IMR-90 (cell line): ENCODE measurements around the gene PNKP. TPM values are rescaled to one million over a fixed set of nuclear protein-coding genes. Genes with fewer than 3 reads are reported as not detected.

Experiments
- ATAC-seq: fragments of 200-7000 bp; cut with Tn5 transposase; 2 replicates; pipeline ENCODE4 v1.9.1; 2020; ENCODE audit warnings: low read depth, mild to moderate bottlenecking, moderate library complexity
- BruUV-seq: library from RNA; stranded (reverse); fragments of 400-500 nt; replicated peaks from 2 replicates; lab custom pipeline; 2021; lab: Mats Ljungman, UMichigan
- CTCF ChIA-PET: fragments of 300-600 bp; formaldehyde crosslinking; extraction: SDS; loops from one replicate; lab custom pipeline; 2021; ENCODE audit warnings: antibody characterized with exemption; lab: Yijun Ruan, JAX
- POLR2A ChIA-PET: fragments of 300-600 bp; sonication (Branson Sonifier 250); formaldehyde crosslinking; loops from one replicate; lab custom pipeline; 2022; ENCODE audit warnings: antibody characterized with exemption; ENCODE audit not compliant: unreplicated experiment; lab: Charles Lee
- DNase-seq: peaks from one replicate; pipeline ENCODE4 v3.0.0; 2013
- H2AFZ ChIP-seq: replicated peaks from 2 replicates; pipeline ENCODE3; 2013; ENCODE audit warnings: low read length, mild to moderate bottlenecking; ENCODE audit not compliant: poor library complexity
- H2AK5ac ChIP-seq: 2 replicates; pipeline ENCODE4 v1.6.1; 2013; ENCODE audit warnings: low read depth, low read length, inconsistent platforms
- H2AK9ac ChIP-seq: replicated peaks from 2 replicates; pipeline ENCODE3; 2013; ENCODE audit warnings: mild to moderate bottlenecking, low read depth, low read length, moderate library complexity; ENCODE audit not compliant: poor library complexity
- H2BK120ac ChIP-seq: 2 replicates; pipeline ENCODE4 v1.6.1; 2013; ENCODE audit warnings: low read depth, low read length, inconsistent platforms
- H2BK15ac ChIP-seq: 3 replicates; pipeline ENCODE4 v1.6.1; 2013; ENCODE audit warnings: low read depth, low read length, inconsistent platforms
- H2BK20ac ChIP-seq: 2 replicates; pipeline ENCODE4 v1.6.1; 2013; ENCODE audit warnings: low read depth, mild to moderate bottlenecking, inconsistent platforms, low read length, moderate library complexity
- H2BK5ac ChIP-seq: 2 replicates; pipeline ENCODE4 v1.6.1; 2013; ENCODE audit warnings: mild to moderate bottlenecking, low read depth, low read length, inconsistent platforms; ENCODE audit not compliant: poor library complexity, severe bottlenecking
- H3K14ac ChIP-seq: replicated peaks from 2 replicates; pipeline ENCODE4 v1.6.1; 2013; ENCODE audit warnings: low read depth, low read length, inconsistent platforms
- H3K18ac ChIP-seq: 2 replicates; pipeline ENCODE4 v1.6.1; 2013; ENCODE audit warnings: low read depth, low read length, control low read depth
- H3K23ac ChIP-seq: 2 replicates; pipeline ENCODE4 v1.6.1; 2013; ENCODE audit warnings: low read depth, low read length, inconsistent platforms
- H3K27ac ChIP-seq: 2 replicates; pipeline ENCODE4 v1.5.1; 2013; ENCODE audit warnings: mild to moderate bottlenecking, control low read depth, low read length; ENCODE audit not compliant: insufficient read depth
- H3K27me3 ChIP-seq: 2 replicates; pipeline ENCODE4 v1.6.1; 2013; ENCODE audit warnings: low read length; ENCODE audit not compliant: control insufficient read depth, insufficient read depth
- H3K36me3 ChIP-seq: 2 replicates; pipeline ENCODE4 v1.6.1; 2013; ENCODE audit warnings: low read length, mixed read lengths; ENCODE audit not compliant: control insufficient read depth, insufficient read depth
- H3K4ac ChIP-seq: 2 replicates; pipeline ENCODE4 v1.6.1; 2013; ENCODE audit warnings: low read depth, low read length, inconsistent platforms
- H3K4me1 ChIP-seq: 2 replicates; pipeline ENCODE4 v1.6.1; 2013; ENCODE audit warnings: low read length, mixed read lengths; ENCODE audit not compliant: control insufficient read depth, insufficient read depth
- H3K4me2 ChIP-seq: 2 replicates; pipeline ENCODE4 v1.6.1; 2013; ENCODE audit warnings: low read depth, mild to moderate bottlenecking, control low read depth, low read length, moderate library complexity
- H3K4me3 ChIP-seq: 2 replicates; pipeline ENCODE4 v1.5.1; 2013; ENCODE audit warnings: low read depth, mild to moderate bottlenecking, control low read depth, low read length, moderate library complexity; ENCODE audit not compliant: insufficient read depth
- H3K56ac ChIP-seq: 2 replicates; pipeline ENCODE4 v1.6.1; 2013; ENCODE audit warnings: low read length, inconsistent platforms; ENCODE audit not compliant: insufficient read depth; ENCODE audit errors: extremely low read depth
- H3K79me1 ChIP-seq, 2 experiments: 2 replicates each; pipeline ENCODE4 v1.6.1; 2013; ENCODE audit warnings: low read length in 2 of 2, inconsistent platforms in 1 of 2, low read depth in 1 of 2
- H3K9ac ChIP-seq: 2 replicates; pipeline ENCODE4 v1.6.1; 2013; ENCODE audit warnings: low read depth, low read length, control low read depth
- H3K9me1 ChIP-seq: 2 replicates; pipeline ENCODE4 v1.6.1; 2013; ENCODE audit warnings: low read length, inconsistent platforms; ENCODE audit not compliant: insufficient read depth
- H3K9me3 ChIP-seq: 2 replicates; pipeline ENCODE4 v1.6.1; 2013; ENCODE audit warnings: low read length; ENCODE audit not compliant: control insufficient read depth, insufficient read depth
- H4K20me1 ChIP-seq: 2 replicates; pipeline ENCODE4 v1.6.1; 2013; ENCODE audit warnings: low read length, inconsistent platforms; ENCODE audit not compliant: insufficient read depth
- H4K5ac ChIP-seq: 2 replicates; pipeline ENCODE4 v1.6.1; 2013; ENCODE audit warnings: mild to moderate bottlenecking, low read depth, low read length, control low read depth
- H4K8ac ChIP-seq, 2 experiments: 2 replicates each; pipeline ENCODE4 v1.6.1; 2013; ENCODE audit warnings: low read depth in 2 of 2, low read length in 2 of 2, control low read depth in 1 of 2, inconsistent platforms in 1 of 2
- H4K91ac ChIP-seq: 2 replicates; pipeline ENCODE4 v1.6.1; 2013; ENCODE audit warnings: low read depth, low read length, inconsistent platforms; ENCODE audit not compliant: insufficient read depth
- BHLHE40 ChIP-seq: fragments of 150-350 bp; IDR thresholded peaks from 2 replicates; pipeline ENCODE4 v1.6.1; 2016; ENCODE audit warnings: mild to moderate bottlenecking, low read depth, low read length
- CTCF ChIP-seq: conservative IDR thresholded peaks from 2 replicates; pipeline ENCODE4 v1.5.1; 2012; ENCODE audit warnings: mild to moderate bottlenecking, low read depth, low read length, improper control_type of control experiment
- ELK1 ChIP-seq: fragments of 150-350 bp; IDR thresholded peaks from 2 replicates; pipeline ENCODE4 v1.6.1; 2016; ENCODE audit warnings: low read depth, mild to moderate bottlenecking, low read length, moderate library complexity, borderline replicate concordance
- FOS ChIP-seq: fragments of 150-350 bp; IDR thresholded peaks from 2 replicates; pipeline ENCODE4 v1.6.1; 2016; ENCODE audit warnings: low read depth, low read length
- MAFK ChIP-seq: IDR thresholded peaks from 2 replicates; pipeline ENCODE4 v1.6.1; 2012; ENCODE audit warnings: low read depth, low read length, improper control_type of control experiment
- MAZ ChIP-seq: IDR thresholded peaks from 2 replicates; pipeline ENCODE4 v1.6.1; 2012; ENCODE audit warnings: low read depth, mild to moderate bottlenecking, low read length, improper control_type of control experiment, moderate library complexity, borderline replicate concordance
- MXI1 ChIP-seq: IDR thresholded peaks from 2 replicates; pipeline ENCODE4 v1.6.1; 2012; ENCODE audit warnings: low read depth, mild to moderate bottlenecking, low read length, moderate library complexity, borderline replicate concordance
- NFE2L2 ChIP-seq: fragments of 150-350 bp; IDR thresholded peaks from 2 replicates; pipeline ENCODE4 v1.6.1; 2016; ENCODE audit warnings: low read depth, mild to moderate bottlenecking, low read length
- POLR2A ChIP-seq: IDR thresholded peaks from 2 replicates; pipeline ENCODE4 v1.6.1; 2012; ENCODE audit warnings: mild to moderate bottlenecking, low read depth, low read length
- RAD21 ChIP-seq: IDR thresholded peaks from 2 replicates; pipeline ENCODE4 v1.6.1; 2012; ENCODE audit warnings: low read length, improper control_type of control experiment
- RCOR1 ChIP-seq: IDR thresholded peaks from 2 replicates; pipeline ENCODE4 v1.6.1; 2012; ENCODE audit warnings: mild to moderate bottlenecking, low read length, improper control_type of control experiment; ENCODE audit not compliant: insufficient replicate concordance
- RFX5 ChIP-seq: IDR thresholded peaks from 2 replicates; pipeline ENCODE4 v1.8.0; 2012; ENCODE audit warnings: low read depth, mild to moderate bottlenecking, low read length, moderate library complexity
- USF2 ChIP-seq: fragments of 150-350 bp; IDR thresholded peaks from 2 replicates; pipeline ENCODE4 v1.6.1; 2017; ENCODE audit warnings: mild to moderate bottlenecking, antibody characterized with exemption, low read length, low read depth
- WGBS, 2 experiments: methylation state at CpG; one replicate each; pipeline versions ENCODE4 v1.1.5 to v1.1.7; 2013; ENCODE audit warnings: missing lambda C conversion rate in 2 of 2; ENCODE audit not compliant: insufficient read length in 1 of 2; ENCODE audit errors: extremely low coverage in 2 of 2; 5-methylcytosine and 5-hydroxymethylcytosine counted together
- dilution Hi-C: fragments of 300-500 bp; cut with HindIII; formaldehyde crosslinking; loops from one replicate; pipeline ENCODE4 v1.14.3; 2018; ENCODE audit warnings: low sequenced_read_pairs; ENCODE audit not compliant: unreplicated experiment
- in situ Hi-C: fragments of 300-500 bp; cut with MboI; formaldehyde crosslinking; loops from 3 replicates; pipeline ENCODE4 v1.14.3; 2019; ENCODE audit warnings: low sequenced_read_pairs, inconsistent platforms, mixed read lengths
- intact Hi-C: fragments of 100-400 bp; cut with micrococcal nuclease; formaldehyde crosslinking; loops from 2 replicates; pipeline ENCODE4 v1.10.0; 2022
- polyA plus RNA-seq, 3 experiments: library from polyadenylated mRNA; depleted of rRNA; stranded (reverse); fragments of >200 nt; gene quantifications; 2 replicates each; pipeline ENCODE4 v1.2.3, GENCODE V29; 2012; ENCODE audit warnings: low replicate concordance in 1 of 3
- total RNA-seq: library from RNA; depleted of rRNA; stranded (reverse); fragments of >200 nt; gene quantifications from 2 replicates; pipeline ENCODE4 v1.2.3, GENCODE V29; 2012

The PNKP gene
- total and polyA plus RNA-seq, 2 of the 4 experiments (the other 2 are of a cell fraction) = 14.2 to 25.0 TPM

GRCh38 chr19:49857838-49858087 lies 9.6 kb downstream of the PNKP start:
- no peaks in the 10 kb centered on the region for H3K27me3 ChIP-seq
- H3K9me1 ChIP-seq = peaks cover 8% of the 10 kb centered on the region
- ATAC-seq = no peak
- ChIA-PET POLR2A (no interaction called here), CTCF (no interaction called here)
- no peak overlapping the region for H2AK9ac ChIP-seq
- no peak overlapping the region for H2BK5ac ChIP-seq
- intact Hi-C loops (no loop called here), in situ Hi-C loops (loop anchor here (10.0 kb wide), 1 partner anchor 173 kb away; the partner anchor contains the start of gene ADM5), dilution Hi-C loops (no loop called here)
- H2BK120ac ChIP-seq = no peak overlapping the region
- H2BK20ac ChIP-seq = no peak overlapping the region
- WGBS, 2 experiments = no CpG with 5 or more reads among the region's 5 CpGs
- H3K4me3 ChIP-seq = no peak overlapping the region
- H4K8ac ChIP-seq = no peak overlapping the region
- no TSS peak for BruUV-seq
- peaks cover 13% of the 10 kb centered on the region for H3K4me1 ChIP-seq
- H2BK15ac ChIP-seq = no peak overlapping the region
- H3K23ac ChIP-seq = no peak overlapping the region
- no peak overlapping the region for H3K9ac ChIP-seq
- no peak overlapping the region for H3K18ac ChIP-seq
- no peak overlapping the region for H3K4me2 ChIP-seq
- H2AFZ ChIP-seq = no peak overlapping the region
- peaks cover 0 to 74% of the 10 kb centered on the region in 2 experiments for H3K79me1 ChIP-seq
- H3K36me3 ChIP-seq = peaks cover 77% of the 10 kb centered on the region
- H2AK5ac ChIP-seq = no peak overlapping the region
- no peak overlapping the region for H3K27ac ChIP-seq
- TF ChIP-seq RCOR1 (no peak), BHLHE40 (no peak), POLR2A (no peak), ELK1 (no peak), RFX5 (no peak), NFE2L2 (no peak), CTCF (no peak), FOS (no peak), RAD21 (no peak), MAZ (no peak), MAFK (no peak), USF2 (no peak), MXI1 (no peak)
- no peak overlapping the region for H4K5ac ChIP-seq
- H4K91ac ChIP-seq = no peak overlapping the region
- no peak overlapping the region for H3K56ac ChIP-seq
- no peak overlapping the region for H3K4ac ChIP-seq
- H3K14ac ChIP-seq = no peak overlapping the region
- peaks cover 67% of the 10 kb centered on the region for H4K20me1 ChIP-seq
- DNase-seq = no peak
- no peaks in the 10 kb centered on the region for H3K9me3 ChIP-seq
